H1 (cell line): ENCODE data around the gene PCBP2. TPM values are rescaled to one million over a fixed set of nuclear protein-coding genes. Genes with fewer than 3 reads are reported as not detected.

Experiments
- CTCF ChIA-PET: fragments of 300-600 bp; sonication (Branson Sonifier 250); formaldehyde crosslinking; loops from one replicate; lab custom pipeline; 2021; ENCODE audit not compliant: partially characterized antibody; lab: Charles Lee
- POLR2A ChIA-PET: fragments of 300-600 bp; sonication (Branson Sonifier 250); formaldehyde crosslinking; loops from one replicate; lab custom pipeline; 2021; ENCODE audit warnings: inconsistent platforms; ENCODE audit not compliant: partially characterized antibody; lab: Charles Lee
- DNase-seq, 2 experiments: peaks; one replicate each; pipeline versions ENCODE4 v3.0.0 to v3.0.0-alpha.2; 2010 to 2022; ENCODE audit warnings: low spot score in 2 of 2, low read depth in 1 of 2, mixed read lengths in 1 of 2
- FAIRE-seq: peaks from 2 replicates; lab custom pipeline; 2011; peaks lifted over from hg19 to GRCh38; lab: Jason Lieb, UNC
- H2AFZ ChIP-seq: 2 replicates; pipeline ENCODE4 v1.8.1; 2012; ENCODE audit warnings: low read length, inconsistent platforms
- H2AK5ac ChIP-seq: 2 replicates; pipeline ENCODE4 v1.6.1; 2013; ENCODE audit warnings: low read depth, low read length
- H2BK120ac ChIP-seq: replicated peaks from 2 replicates; pipeline ENCODE3; 2013; ENCODE audit warnings: low read depth, low read length, inconsistent platforms
- H2BK12ac ChIP-seq: 2 replicates; pipeline ENCODE4 v1.6.1; 2013; ENCODE audit warnings: low read depth, low read length
- H2BK15ac ChIP-seq: 2 replicates; pipeline ENCODE4 v1.6.1; 2013; ENCODE audit warnings: low read length
- H2BK20ac ChIP-seq: 2 replicates; pipeline ENCODE4 v1.6.1; 2013; ENCODE audit warnings: low read length
- H2BK5ac ChIP-seq: 2 replicates; pipeline ENCODE4 v1.6.1; 2013; ENCODE audit warnings: low read depth, low read length
- H3K14ac ChIP-seq: 2 replicates; pipeline ENCODE4 v1.6.1; 2013; ENCODE audit warnings: inconsistent platforms; ENCODE audit not compliant: insufficient read length
- H3K18ac ChIP-seq: 2 replicates; pipeline ENCODE4 v1.6.1; 2013; ENCODE audit warnings: low read length; ENCODE audit errors: extremely low read depth
- H3K23ac ChIP-seq: 2 replicates; pipeline ENCODE4 v1.6.1; 2013; ENCODE audit warnings: inconsistent platforms; ENCODE audit not compliant: insufficient read length
- H3K23me2 ChIP-seq: 2 replicates; pipeline ENCODE4 v1.6.1; 2013; ENCODE audit warnings: low read depth, low read length
- H3K27ac ChIP-seq: 2 replicates; pipeline ENCODE4 v1.6.1; 2011; ENCODE audit warnings: low read depth, low read length, inconsistent platforms
- H3K27me3 ChIP-seq, 4 experiments: replicated peaks in 1 of 4; 1 replicate in 1 of 4; 2 replicates in 3 of 4; pipeline versions ENCODE4 v1.6.1 to v1.8.1; 2011 to 2013; ENCODE audit warnings: low read length in 3 of 4, mild to moderate bottlenecking in 3 of 4, inconsistent platforms in 2 of 4, mixed read lengths in 2 of 4, moderate library complexity in 1 of 4; ENCODE audit not compliant: control insufficient read depth in 3 of 4, insufficient read depth in 3 of 4; ENCODE audit errors: extremely low read depth in 1 of 4
- H3K36me3 ChIP-seq, 4 experiments: 2 replicates each; pipeline versions ENCODE4 v1.6.1 to v1.8.1; 2011 to 2013; ENCODE audit warnings: mild to moderate bottlenecking in 4 of 4, low read length in 3 of 4, moderate library complexity in 2 of 4, control low read depth in 1 of 4, inconsistent platforms in 1 of 4; ENCODE audit not compliant: insufficient read depth in 4 of 4, control insufficient read depth in 2 of 4
- H3K4ac ChIP-seq: replicated peaks from 2 replicates; pipeline ENCODE3; 2013; ENCODE audit warnings: low read length, low read depth, mixed read lengths, inconsistent platforms; ENCODE audit not compliant: insufficient read length
- H3K4me1 ChIP-seq, 4 experiments: replicated peaks in 1 of 4; 1 replicate in 1 of 4; 2 replicates in 3 of 4; pipeline versions ENCODE4 v1.6.1 to v1.8.1; 2011 to 2013; ENCODE audit warnings: low read length in 3 of 4, inconsistent platforms in 2 of 4, mixed read lengths in 1 of 4; ENCODE audit not compliant: insufficient read depth in 4 of 4, control insufficient read depth in 3 of 4
- H3K4me2 ChIP-seq, 2 experiments: 2 replicates each; pipeline versions ENCODE4 v1.6.1 to v1.8.1; 2011 to 2013; ENCODE audit warnings: low read depth in 2 of 2, low read length in 2 of 2, control low read depth in 1 of 2, inconsistent platforms in 1 of 2, mild to moderate bottlenecking in 1 of 2; ENCODE audit not compliant: insufficient read depth in 1 of 2
- H3K4me3 ChIP-seq, 4 experiments: fragments of 200-600, 300-600 bp in 1 of 4; sonication (generic), shearing (Covaris generic), sonication (Bioruptor Twin) in 1 of 4; 2 replicates each; pipeline versions ENCODE4 v1.5.1 to v1.8.1; 2011 to 2016; ENCODE audit warnings: low read length in 4 of 4, low read depth in 3 of 4, control low read depth in 2 of 4, inconsistent platforms in 2 of 4, mild to moderate bottlenecking in 2 of 4, mixed read lengths in 1 of 4, moderate library complexity in 1 of 4; ENCODE audit not compliant: insufficient read depth in 2 of 4; ENCODE audit errors: extremely low read depth in 1 of 4
- H3K56ac ChIP-seq: replicated peaks from 2 replicates; pipeline ENCODE3; 2013; ENCODE audit warnings: low read depth, mild to moderate bottlenecking, mixed read lengths, low read length, inconsistent platforms; ENCODE audit not compliant: insufficient read length
- H3K79me1 ChIP-seq: 2 replicates; pipeline ENCODE4 v1.6.1; 2013; ENCODE audit warnings: low read depth, low read length, control low read depth
- H3K79me2 ChIP-seq, 2 experiments: 2 replicates each; pipeline versions ENCODE4 v1.6.1 to v1.8.1; 2012 to 2013; ENCODE audit warnings: low read length in 2 of 2, mild to moderate bottlenecking in 2 of 2, inconsistent platforms in 1 of 2; ENCODE audit not compliant: insufficient read depth in 2 of 2, control insufficient read depth in 1 of 2
- H3K9ac ChIP-seq, 4 experiments: replicated peaks in 1 of 4; 1 replicate in 1 of 4; 2 replicates in 3 of 4; pipeline versions ENCODE4 v1.6.1 to v1.8.1; 2011 to 2013; ENCODE audit warnings: low read depth in 3 of 4, low read length in 3 of 4, control low read depth in 2 of 4, mild to moderate bottlenecking in 2 of 4, moderate library complexity in 2 of 4, inconsistent platforms in 1 of 4; ENCODE audit errors: extremely low read depth in 1 of 4
- H3K9me3 ChIP-seq, 2 experiments: 2 replicates each; pipeline versions ENCODE4 v1.6.1 to v1.8.1; 2012 to 2013; ENCODE audit warnings: mild to moderate bottlenecking in 2 of 2, moderate library complexity in 2 of 2, control low read depth in 1 of 2, inconsistent platforms in 1 of 2, low read depth in 1 of 2, low read length in 1 of 2, mixed read lengths in 1 of 2; ENCODE audit not compliant: insufficient read depth in 2 of 2
- H4K20me1 ChIP-seq, 2 experiments: replicated peaks in 1 of 2; 2 replicates each; pipeline versions ENCODE3 to v1.8.1; 2011 to 2013; ENCODE audit warnings: inconsistent platforms in 2 of 2, low read length in 2 of 2, mild to moderate bottlenecking in 1 of 2; ENCODE audit not compliant: insufficient read depth in 2 of 2, control insufficient read depth in 1 of 2
- H4K5ac ChIP-seq: 2 replicates; pipeline ENCODE4 v1.6.1; 2013; ENCODE audit warnings: low read length, low read depth, mixed read lengths, inconsistent platforms; ENCODE audit not compliant: insufficient read length
- H4K8ac ChIP-seq: 2 replicates; pipeline ENCODE4 v1.8.0; 2013; ENCODE audit warnings: mild to moderate bottlenecking, moderate library complexity, low read length, inconsistent platforms; ENCODE audit not compliant: insufficient read depth; ENCODE audit errors: extremely low read depth
- H4K91ac ChIP-seq: replicated peaks from 2 replicates; pipeline ENCODE3; 2013; ENCODE audit warnings: low read length, mixed read lengths, inconsistent platforms; ENCODE audit not compliant: insufficient read length
- EGR1 ChIP-seq: IDR thresholded peaks from 2 replicates; pipeline ENCODE4 v1.6.1; 2011; ENCODE audit warnings: low read depth, low read length, borderline replicate concordance
- POLR2A ChIP-seq, 2 experiments: IDR thresholded peaks; 1 replicate in 1 of 2; 2 replicates in 1 of 2; pipeline ENCODE4 v1.6.1; 2011; ENCODE audit warnings: low read depth in 2 of 2, low read length in 2 of 2, mild to moderate bottlenecking in 2 of 2; ENCODE audit errors: control extremely low read depth in 1 of 2
- POLR2AphosphoS5 ChIP-seq: IDR thresholded peaks from 2 replicates; pipeline ENCODE4 v1.6.1; 2011; ENCODE audit warnings: low read depth, low read length
- SP4 ChIP-seq: IDR thresholded peaks from 2 replicates; pipeline ENCODE4 v1.6.1; 2012; ENCODE audit warnings: low read length, inconsistent platforms
- WGBS, 2 experiments: shearing (Covaris generic) in 1 of 2; methylation state at CpG; one replicate each; pipeline versions ENCODE4 v1.1.6 to v1.1.7; 2013 to 2015; ENCODE audit warnings: low lambda C conversion rate in 2 of 2, mixed read lengths in 2 of 2, inconsistent platforms in 1 of 2, low coverage in 1 of 2, missing lambda C conversion rate in 1 of 2; ENCODE audit not compliant: insufficient replicate concordance in 2 of 2, insufficient coverage in 1 of 2, insufficient read length in 1 of 2; ENCODE audit errors: extremely low coverage in 1 of 2, missing lambda C conversion rate in 1 of 2; 5-methylcytosine and 5-hydroxymethylcytosine counted together
- polyA plus RNA-seq, 7 experiments: library from polyadenylated mRNA; depleted of rRNA in 3 of 7; stranded (reverse) in 5 of 7; unstranded in 2 of 7; fragments of >200 nt in 5 of 7; fragments of 200-250 nt in 2 of 7; gene quantifications; 1 replicate in 5 of 7; 2 replicates in 1 of 7; 4 replicates in 1 of 7; pipeline versions ENCODE4 v1.2.1 to v1.2.3, GENCODE V29; 2011 to 2013; ENCODE audit warnings: missing spikeins in 2 of 7, mixed read lengths in 2 of 7
- total RNA-seq: library from RNA; stranded (reverse); fragmentation: NEBNext Ultra II Directional; extraction: Animal tissue kit (Norgen Biotek cat#: 25700); gene quantifications from 2 replicates; pipeline ENCODE4 v1.2.1, GENCODE V29; 2021

PCBP2 gene
- total and polyA plus RNA-seq, 2 of the 8 experiments (the other 6 are each of a cell fraction or from before 2014, with no cell fraction given), result 470 to 1,123 TPM

- H3K4me2 ChIP-seq, result no peak overlapping the region
- DNase-seq, result no peak
- H4K8ac ChIP-seq, result no peak overlapping the region
These were observed 9.7 kb downstream of the PCBP2 start for GRCh38 chr12:53461591-53461990.

More at GRCh38 chr12:53461591-53461990, 9.7 kb downstream of the PCBP2 start:
- Histone ChIP-seq H2BK15ac (no peak overlapping the region), H3K27ac (no peak overlapping the region), H3K4ac (no peak overlapping the region), H2BK12ac (no peak overlapping the region), H2AK5ac (no peak overlapping the region), H3K14ac (no peak overlapping the region), H2BK5ac (no peak overlapping the region), H4K20me1 (peaks cover 35 to 47% of the 10 kb centered on the region in 2 experiments), H3K9ac (no peak overlapping the region), H3K9me3 (no peaks in the 10 kb centered on the region), H4K5ac (no peak overlapping the region), H3K79me2 (peaks cover 8 to 88% of the 10 kb centered on the region in 2 experiments), H3K56ac (no peak overlapping the region), H3K23ac (no peak overlapping the region), H3K18ac (no peak overlapping the region), H2BK20ac (no peak overlapping the region), H3K4me1 (peaks cover 0 to 10% (median under 1%) of the 10 kb centered on the region in 4 experiments; a peak in 3 of 7 replicates), H3K36me3 (peaks cover 85 to 100% (median 94%) of the 10 kb centered on the region in 4 experiments), H2AFZ (no peak overlapping the region), H3K27me3 (no peaks in the 10 kb centered on the region), H3K79me1 (peaks cover 4% of the 10 kb centered on the region), H2BK120ac (no peak overlapping the region), H3K23me2 (no peaks in the 10 kb centered on the region; the same call in 1 of the 2 replicates), H4K91ac (no peak overlapping the region), H3K4me3 (no peak overlapping the region)
- CTCF ChIA-PET, result interaction anchor here (0.7 to 6.4 kb wide), 4 partner anchors 9 to 44 kb away, joined by 3 to 57 read pairs (median 6); no protein-coding TSS in a partner anchor
- 87 to 100% methylated on average over 2 to 8 of the region's 8 CpGs for WGBS, 2 experiments
- TF ChIP-seq SP4 (no peak), POLR2A (IDR thresholded peaks at IDR 0.05; ENCODE audit: control extremely low read depth in 1 of 2, low read depth in 2 of 2, low read length in 2 of 2) (0 out of 3 replicates have a peak, but pooled peaks of 1 of the 2 experiments have one; percentile 6), POLR2AphosphoS5 (peak; percentile 57; the same call in 1 of the 2 replicates), EGR1 (no peak)
- no peak for FAIRE-seq
- POLR2A ChIA-PET, result interaction anchor here (0.6 to 67.0 kb wide), 6 partner anchors 6 to 140 kb away, joined by 3 to 3397 read pairs (median 6); partner anchors contain the start of genes AAAS, MAP3K12, NPFF and PCBP2
